Measurements from ENCODE around the gene VPS18. TPM values are rescaled to one million over a fixed set of nuclear protein-coding genes. Genes with fewer than 3 reads are reported as not detected.

Gene VPS18
- total RNA-seq, 1 donor from 2014 or later, result 21.3 TPM

Other genes starting within 250 kb of the VPS18 start
- 0.88 TPM for gene RAD51, start 199.3 kb upstream of the VPS18 start, total RNA-seq
- 20.3 TPM for gene RMDN3, start 139.2 kb upstream of the VPS18 start, total RNA-seq
- 7.1 TPM for gene GCHFR, start 130.4 kb upstream of the VPS18 start, total RNA-seq
- gene C15orf62, start 124.5 kb upstream of the VPS18 start, total RNA-seq, result 0.30 TPM
- 24.7 TPM for gene ZFYVE19, start 87.4 kb upstream of the VPS18 start, total RNA-seq
- 16.0 TPM for gene DNAJC17, start 87.0 kb upstream of the VPS18 start, total RNA-seq
- gene PPP1R14D, start 65.7 kb upstream of the VPS18 start, total RNA-seq, result not detected
- 0.55 TPM for gene SPINT1, start 50.4 kb upstream of the VPS18 start, total RNA-seq
- not detected for gene RHOV, start 20.2 kb upstream of the VPS18 start, total RNA-seq
- gene DLL4, start 34.9 kb downstream of the VPS18 start, total RNA-seq, result 11.1 TPM
- 1.3 TPM for gene CHAC1, start 59.0 kb downstream of the VPS18 start, total RNA-seq
- 8.6 TPM for gene INO80, start 221.8 kb downstream of the VPS18 start, total RNA-seq

Data from left ventricle myocardium inferior (tissue), 1 donor.